Testis (tissue), 2 donors: Measurements from ENCODE around the gene E2F3.

Experiments used
- POLR2A ChIP-seq: fragments of 450-650 bp; IDR thresholded peaks from one replicate; pipeline ENCODE4 v1.6.1; 2017; ENCODE audit warnings: antibody characterized with exemption, mild to moderate bottlenecking, moderate library complexity
- TF ChIP-seq, protein P1 (sequence below), 3 experiments: fragments of 450-650 bp in 2 of 3; fragments of 200-600 bp in 1 of 3; sonication (generic) in 1 of 3; IDR thresholded peaks; one replicate each; pipeline ENCODE4 v1.5.1; 2016 to 2019; ENCODE audit warnings: antibody characterized with exemption in 3 of 3, mild to moderate bottlenecking in 2 of 3, moderate library complexity in 1 of 3

GRCh38 chr6:20483887-20484497 is 82.3 kb downstream of the E2F3 start:
- no peak for TF ChIP-seq POLR2A
- TF ChIP-seq, protein P1, sequence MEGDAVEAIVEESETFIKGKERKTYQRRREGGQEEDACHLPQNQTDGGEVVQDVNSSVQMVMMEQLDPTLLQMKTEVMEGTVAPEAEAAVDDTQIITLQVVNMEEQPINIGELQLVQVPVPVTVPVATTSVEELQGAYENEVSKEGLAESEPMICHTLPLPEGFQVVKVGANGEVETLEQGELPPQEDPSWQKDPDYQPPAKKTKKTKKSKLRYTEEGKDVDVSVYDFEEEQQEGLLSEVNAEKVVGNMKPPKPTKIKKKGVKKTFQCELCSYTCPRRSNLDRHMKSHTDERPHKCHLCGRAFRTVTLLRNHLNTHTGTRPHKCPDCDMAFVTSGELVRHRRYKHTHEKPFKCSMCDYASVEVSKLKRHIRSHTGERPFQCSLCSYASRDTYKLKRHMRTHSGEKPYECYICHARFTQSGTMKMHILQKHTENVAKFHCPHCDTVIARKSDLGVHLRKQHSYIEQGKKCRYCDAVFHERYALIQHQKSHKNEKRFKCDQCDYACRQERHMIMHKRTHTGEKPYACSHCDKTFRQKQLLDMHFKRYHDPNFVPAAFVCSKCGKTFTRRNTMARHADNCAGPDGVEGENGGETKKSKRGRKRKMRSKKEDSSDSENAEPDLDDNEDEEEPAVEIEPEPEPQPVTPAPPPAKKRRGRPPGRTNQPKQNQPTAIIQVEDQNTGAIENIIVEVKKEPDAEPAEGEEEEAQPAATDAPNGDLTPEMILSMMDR (IDR thresholded peaks at IDR 0.05), result no peak
